Measurements from ENCODE around the gene ORC5.

The ORC5 gene

GRCh38 chr7:104231054-104232046, 23.5 kb upstream of the ORC5 start:
- peaks cover 11% of the 10 kb centered on the region for H3K27me3 ChIP-seq (ENCODE audit: insufficient read depth, poor library complexity, severe bottlenecking)
- H3K36me3 ChIP-seq (ENCODE audit: low read depth) = no peaks in the 10 kb centered on the region
- DNase-seq (ENCODE audit: low spot score) (peak; percentile 32), ATAC-seq (ENCODE audit: low read depth) (peak; percentile 87)
- H3K27ac ChIP-seq (ENCODE audit: poor library complexity, severe bottlenecking) = no peak overlapping the region
- no peak overlapping the region for H3K4me3 ChIP-seq (ENCODE audit: severe bottlenecking)
- H3K4me1 ChIP-seq (ENCODE audit: insufficient read depth, poor library complexity, severe bottlenecking) = no peaks in the 10 kb centered on the region
- TF ChIP-seq, protein P1, sequence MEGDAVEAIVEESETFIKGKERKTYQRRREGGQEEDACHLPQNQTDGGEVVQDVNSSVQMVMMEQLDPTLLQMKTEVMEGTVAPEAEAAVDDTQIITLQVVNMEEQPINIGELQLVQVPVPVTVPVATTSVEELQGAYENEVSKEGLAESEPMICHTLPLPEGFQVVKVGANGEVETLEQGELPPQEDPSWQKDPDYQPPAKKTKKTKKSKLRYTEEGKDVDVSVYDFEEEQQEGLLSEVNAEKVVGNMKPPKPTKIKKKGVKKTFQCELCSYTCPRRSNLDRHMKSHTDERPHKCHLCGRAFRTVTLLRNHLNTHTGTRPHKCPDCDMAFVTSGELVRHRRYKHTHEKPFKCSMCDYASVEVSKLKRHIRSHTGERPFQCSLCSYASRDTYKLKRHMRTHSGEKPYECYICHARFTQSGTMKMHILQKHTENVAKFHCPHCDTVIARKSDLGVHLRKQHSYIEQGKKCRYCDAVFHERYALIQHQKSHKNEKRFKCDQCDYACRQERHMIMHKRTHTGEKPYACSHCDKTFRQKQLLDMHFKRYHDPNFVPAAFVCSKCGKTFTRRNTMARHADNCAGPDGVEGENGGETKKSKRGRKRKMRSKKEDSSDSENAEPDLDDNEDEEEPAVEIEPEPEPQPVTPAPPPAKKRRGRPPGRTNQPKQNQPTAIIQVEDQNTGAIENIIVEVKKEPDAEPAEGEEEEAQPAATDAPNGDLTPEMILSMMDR (IDR thresholded peaks at IDR 0.05; ENCODE audit: poor library complexity, severe bottlenecking) = peak; percentile 83
- no peaks in the 10 kb centered on the region for H3K9me3 ChIP-seq (ENCODE audit: severe bottlenecking)

- no peaks in the 10 kb centered on the region for H3K4me1 ChIP-seq (ENCODE audit: insufficient read depth, poor library complexity, severe bottlenecking)
- TF ChIP-seq, protein P1 (IDR thresholded peaks at IDR 0.05; ENCODE audit: poor library complexity, severe bottlenecking) = no peak
- ATAC-seq (ENCODE audit: low read depth) = no peak
- no peak for DNase-seq (ENCODE audit: low spot score)
- H3K4me3 ChIP-seq (ENCODE audit: severe bottlenecking) = no peak overlapping the region
- no peak overlapping the region for H3K27ac ChIP-seq (ENCODE audit: poor library complexity, severe bottlenecking)
- H3K9me3 ChIP-seq (ENCODE audit: severe bottlenecking) = no peaks in the 10 kb centered on the region
- no peaks in the 10 kb centered on the region for H3K36me3 ChIP-seq (ENCODE audit: low read depth)
- H3K27me3 ChIP-seq (ENCODE audit: insufficient read depth, poor library complexity, severe bottlenecking) = peaks cover 11% of the 10 kb centered on the region
Measured at GRCh38 chr7:104230606-104231005, 22.8 kb upstream of the ORC5 start.

DNA sequence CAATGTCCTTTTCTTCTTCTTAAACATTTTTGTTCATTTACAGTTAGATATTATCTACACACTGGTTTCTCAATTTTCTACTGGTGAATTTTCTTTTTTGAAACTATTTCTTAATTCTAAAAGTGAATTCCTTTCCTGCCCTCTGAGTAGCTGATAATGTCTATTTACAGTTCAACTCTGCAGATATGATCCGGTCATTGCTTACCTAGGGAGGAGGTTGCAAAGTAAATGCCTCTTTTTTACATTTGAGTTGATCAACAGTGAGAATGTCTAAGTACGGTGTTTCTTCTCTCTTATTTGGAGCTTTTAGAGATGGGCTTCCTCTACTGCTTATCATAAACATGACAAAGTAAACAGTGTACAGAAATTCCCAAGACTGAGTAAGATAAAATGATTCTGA, 20.6 kb upstream of the ORC5 start:
- H3K4me3 ChIP-seq (ENCODE audit: severe bottlenecking) = no peak overlapping the region

GRCh38 chr7:104225451-104225850, 17.6 kb upstream of the ORC5 start:
- Histone ChIP-seq H3K27me3 (ENCODE audit: insufficient read depth, poor library complexity, severe bottlenecking) (no peaks in the 10 kb centered on the region), H3K27ac (ENCODE audit: poor library complexity, severe bottlenecking) (no peak overlapping the region), H3K4me3 (ENCODE audit: severe bottlenecking) (no peak overlapping the region), H3K4me1 (ENCODE audit: insufficient read depth, poor library complexity, severe bottlenecking) (peaks cover 6% of the 10 kb centered on the region), H3K36me3 (ENCODE audit: low read depth) (no peaks in the 10 kb centered on the region), H3K9me3 (ENCODE audit: severe bottlenecking) (no peaks in the 10 kb centered on the region)
- DNase-seq (ENCODE audit: low spot score) (no peak), ATAC-seq (ENCODE audit: low read depth) (no peak)
- TF ChIP-seq, protein P1 (IDR thresholded peaks at IDR 0.05; ENCODE audit: poor library complexity, severe bottlenecking) = no peak

More for the DNA sequence above, 20.6 kb upstream of the ORC5 start:
- DNase-seq (ENCODE audit: low spot score) (no peak), ATAC-seq (ENCODE audit: low read depth) (no peak)
- H3K4me1 ChIP-seq (ENCODE audit: insufficient read depth, poor library complexity, severe bottlenecking) = peaks cover 6% of the 10 kb centered on the region
- no peak overlapping the region for H3K27ac ChIP-seq (ENCODE audit: poor library complexity, severe bottlenecking)
- TF ChIP-seq, protein P1 (IDR thresholded peaks at IDR 0.05; ENCODE audit: poor library complexity, severe bottlenecking) = no peak
- peaks cover 6% of the 10 kb centered on the region for H3K27me3 ChIP-seq (ENCODE audit: insufficient read depth, poor library complexity, severe bottlenecking)
- no peaks in the 10 kb centered on the region for H3K9me3 ChIP-seq (ENCODE audit: severe bottlenecking)
- H3K36me3 ChIP-seq (ENCODE audit: low read depth) = no peaks in the 10 kb centered on the region

GRCh38 chr7:104217620-104218019, 9.8 kb upstream of the ORC5 start:
- Histone ChIP-seq H3K27me3 (ENCODE audit: insufficient read depth, poor library complexity, severe bottlenecking) (no peaks in the 10 kb centered on the region), H3K4me3 (ENCODE audit: severe bottlenecking) (no peak overlapping the region), H3K36me3 (ENCODE audit: low read depth) (no peaks in the 10 kb centered on the region), H3K9me3 (ENCODE audit: severe bottlenecking) (no peaks in the 10 kb centered on the region), H3K4me1 (ENCODE audit: insufficient read depth, poor library complexity, severe bottlenecking) (no peaks in the 10 kb centered on the region), H3K27ac (ENCODE audit: poor library complexity, severe bottlenecking) (no peak overlapping the region)
- ATAC-seq (ENCODE audit: low read depth) = no peak
- TF ChIP-seq, protein P1 (IDR thresholded peaks at IDR 0.05; ENCODE audit: poor library complexity, severe bottlenecking) = no peak
- DNase-seq (ENCODE audit: low spot score) = no peak

Measured in RWPE2 (cell line).